ENCODE measurements around the gene LRFN2. TPM values are rescaled to one million over a fixed set of nuclear protein-coding genes. Genes with fewer than 3 reads are reported as not detected.

The LRFN2 gene
- polyA plus RNA-seq, 3 donors = not detected

DNA sequence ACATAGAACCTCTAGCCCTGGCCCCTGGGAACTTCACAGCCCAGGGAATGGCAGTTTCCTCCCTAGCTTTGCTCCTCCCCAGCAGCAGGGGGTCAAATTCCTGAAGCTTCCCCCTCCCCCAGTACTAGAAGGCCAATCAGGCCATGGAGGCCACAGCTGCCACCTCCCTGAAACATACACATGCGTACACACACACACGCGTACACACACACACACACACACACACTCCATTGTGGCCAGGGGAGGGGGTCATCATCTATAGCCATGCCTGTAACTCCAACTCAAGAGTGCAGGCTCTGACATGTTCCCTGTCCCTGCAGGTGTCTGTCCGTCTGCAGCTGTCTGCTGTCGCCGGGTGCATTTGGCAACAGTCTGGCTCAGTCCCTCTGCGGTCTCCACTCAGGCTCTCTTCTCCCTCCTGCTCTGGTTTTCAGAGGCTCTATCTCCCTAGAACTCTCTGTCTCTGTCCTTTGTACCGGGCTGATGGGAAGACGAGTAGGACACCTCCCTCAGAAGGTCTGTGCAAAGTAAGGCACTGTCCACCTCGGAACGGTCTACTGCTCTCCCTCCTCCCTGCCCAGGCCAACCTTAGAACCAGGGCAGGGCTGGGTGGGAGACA is 1.4 kb downstream of the LRFN2 start:
- Mint-ChIP-seq H3K36me3 (peaks cover 0 to 2% of the 10 kb centered on the region in 2 donors), H3K4me3 (peak overlapping the region in 1 of 2 donors; percentile 83), H3K27ac (no peak overlapping the region), H3K4me1 (peaks cover 7% of the 10 kb centered on the region), H3K9me3 (peaks cover 0 to 10% (median 0%) of the 10 kb centered on the region in 7 donors), H3K27me3 (ENCODE audit: low read depth in 3 of 3) (peaks cover 39 to 54% (median 51%) of the 10 kb centered on the region in 3 donors)
- no peak for DNase-seq
- H3K4me1 ChIP-seq (ENCODE audit: control insufficient read depth in 1 of 2, insufficient read depth in 2 of 2, low read length in 2 of 2) = peaks cover 4 to 19% of the 10 kb centered on the region in 2 donors
- H3K9ac ChIP-seq (ENCODE audit: insufficient read depth, low read length, poor library complexity, severe bottlenecking) = no peak overlapping the region
- intact Hi-C loops (cut with micrococcal nuclease) = no loop called here
- H3K36me3 ChIP-seq (replicated peaks in 1 of 2; ENCODE audit: control insufficient read depth in 1 of 2, insufficient read depth in 2 of 2, low read length in 2 of 2) = no peaks in the 10 kb centered on the region
- no peak overlapping the region for H3K4me3 ChIP-seq (replicated peaks in 1 of 3; ENCODE audit: low read depth in 2 of 3, low read length in 3 of 3)
- H2AFZ ChIP-seq (ENCODE audit: insufficient read depth, low read depth, low read length, poor library complexity, severe bottlenecking) = no peak overlapping the region
- no peaks in the 10 kb centered on the region for H4K20me1 ChIP-seq (ENCODE audit: insufficient read depth, low read length)
- peaks cover 25 to 54% of the 10 kb centered on the region in 2 donors for H3K27me3 ChIP-seq (ENCODE audit: control insufficient read depth in 2 of 2, insufficient read depth in 2 of 2, low read length in 2 of 2)
- no peaks in the 10 kb centered on the region for H3K79me2 ChIP-seq (ENCODE audit: insufficient read depth, low read length)
- H3K4me2 ChIP-seq (replicated peaks; ENCODE audit: extremely low read depth, low read length, poor library complexity, severe bottlenecking) = no peak overlapping the region
- no peak overlapping the region for H3K27ac ChIP-seq (ENCODE audit: low read depth in 1 of 2, low read length in 2 of 2)
- 89% methylated on average over 7 of the region's 11 CpGs for WGBS (ENCODE audit: insufficient coverage)
- no peaks in the 10 kb centered on the region for H3K9me3 ChIP-seq (replicated peaks in 1 of 2; ENCODE audit: control insufficient read depth in 1 of 2, insufficient read depth in 1 of 2, low read length in 2 of 2)
- TF ChIP-seq, protein P1, sequence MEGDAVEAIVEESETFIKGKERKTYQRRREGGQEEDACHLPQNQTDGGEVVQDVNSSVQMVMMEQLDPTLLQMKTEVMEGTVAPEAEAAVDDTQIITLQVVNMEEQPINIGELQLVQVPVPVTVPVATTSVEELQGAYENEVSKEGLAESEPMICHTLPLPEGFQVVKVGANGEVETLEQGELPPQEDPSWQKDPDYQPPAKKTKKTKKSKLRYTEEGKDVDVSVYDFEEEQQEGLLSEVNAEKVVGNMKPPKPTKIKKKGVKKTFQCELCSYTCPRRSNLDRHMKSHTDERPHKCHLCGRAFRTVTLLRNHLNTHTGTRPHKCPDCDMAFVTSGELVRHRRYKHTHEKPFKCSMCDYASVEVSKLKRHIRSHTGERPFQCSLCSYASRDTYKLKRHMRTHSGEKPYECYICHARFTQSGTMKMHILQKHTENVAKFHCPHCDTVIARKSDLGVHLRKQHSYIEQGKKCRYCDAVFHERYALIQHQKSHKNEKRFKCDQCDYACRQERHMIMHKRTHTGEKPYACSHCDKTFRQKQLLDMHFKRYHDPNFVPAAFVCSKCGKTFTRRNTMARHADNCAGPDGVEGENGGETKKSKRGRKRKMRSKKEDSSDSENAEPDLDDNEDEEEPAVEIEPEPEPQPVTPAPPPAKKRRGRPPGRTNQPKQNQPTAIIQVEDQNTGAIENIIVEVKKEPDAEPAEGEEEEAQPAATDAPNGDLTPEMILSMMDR (IDR thresholded peaks at IDR 0.05) = no peak

DNA sequence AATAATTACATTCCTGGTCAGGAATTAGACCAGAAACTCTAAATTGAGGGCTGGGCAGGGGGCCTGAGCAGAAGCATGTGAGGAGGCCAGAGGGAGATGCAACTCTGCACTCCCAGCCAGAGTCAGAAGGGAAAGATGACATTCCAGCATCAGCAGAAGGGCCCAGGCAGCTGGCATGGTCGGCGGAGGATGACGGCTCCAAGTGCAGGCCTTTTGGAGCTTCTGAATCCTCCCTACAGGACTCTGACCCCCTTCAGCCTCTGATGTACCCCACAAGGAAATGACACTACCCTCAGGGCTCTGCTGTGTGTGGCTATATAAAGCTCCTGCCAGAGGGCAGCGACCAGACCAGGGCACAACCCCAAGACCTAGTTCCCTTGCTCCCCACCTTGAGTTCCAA is 1.9 kb downstream of the LRFN2 start:
- peaks cover 0 to 10% (median 0%) of the 10 kb centered on the region in 7 donors for H3K9me3 Mint-ChIP-seq
- TF ChIP-seq, protein P1 (IDR thresholded peaks at IDR 0.05) = no peak
- Histone ChIP-seq H3K4me1 (ENCODE audit: control insufficient read depth in 1 of 2, insufficient read depth in 2 of 2, low read length in 2 of 2) (peaks cover 4 to 19% of the 10 kb centered on the region in 2 donors), H3K9me3 (replicated peaks in 1 of 2; ENCODE audit: control insufficient read depth in 1 of 2, insufficient read depth in 1 of 2, low read length in 2 of 2) (no peaks in the 10 kb centered on the region), H3K27me3 (ENCODE audit: control insufficient read depth in 2 of 2, insufficient read depth in 2 of 2, low read length in 2 of 2) (peaks cover 25 to 53% of the 10 kb centered on the region in 2 donors), H3K4me3 (replicated peaks in 1 of 3; ENCODE audit: low read depth in 2 of 3, low read length in 3 of 3) (no peak overlapping the region), H2AFZ (ENCODE audit: insufficient read depth, low read depth, low read length, poor library complexity, severe bottlenecking) (no peak overlapping the region), H3K36me3 (replicated peaks in 1 of 2; ENCODE audit: control insufficient read depth in 1 of 2, insufficient read depth in 2 of 2, low read length in 2 of 2) (no peaks in the 10 kb centered on the region), H3K27ac (ENCODE audit: low read depth in 1 of 2, low read length in 2 of 2) (no peak overlapping the region), H3K9ac (ENCODE audit: insufficient read depth, low read length, poor library complexity, severe bottlenecking) (no peak overlapping the region), H3K79me2 (ENCODE audit: insufficient read depth, low read length) (no peaks in the 10 kb centered on the region), H3K4me2 (replicated peaks; ENCODE audit: extremely low read depth, low read length, poor library complexity, severe bottlenecking) (no peak overlapping the region), H4K20me1 (ENCODE audit: insufficient read depth, low read length) (no peaks in the 10 kb centered on the region)
- H3K27me3 Mint-ChIP-seq (ENCODE audit: low read depth in 3 of 3) = peaks cover 39 to 49% (median 49%) of the 10 kb centered on the region in 3 donors
- H3K4me3 Mint-ChIP-seq = peak overlapping the region in 1 of 2 donors; percentile 39
- 100% methylated on average over 3 of the region's 4 CpGs for WGBS (ENCODE audit: insufficient coverage)
- peaks cover 0 to 2% of the 10 kb centered on the region in 2 donors for H3K36me3 Mint-ChIP-seq
- H3K4me1 Mint-ChIP-seq = peaks cover 7% of the 10 kb centered on the region
- DNase-seq = no peak
- intact Hi-C loops (cut with micrococcal nuclease) = no loop called here
- H3K27ac Mint-ChIP-seq = no peak overlapping the region

All from CD14-positive monocyte (primary cell).